GM23248 (cell line): ENCODE data around the gene AGFG2. TPM values are rescaled to one million over a fixed set of nuclear protein-coding genes. Genes with fewer than 3 reads are reported as not detected.

Source experiments
- DNase-seq: peaks from one replicate; pipeline ENCODE4 v3.0.0-alpha.2; 2015
- H2AFZ ChIP-seq: fragments of 200-600 bp; sonication (generic); 2 replicates; pipeline ENCODE4 v1.6.1; 2016; ENCODE audit warnings: antibody characterized with exemption
- H3F3A ChIP-seq: fragments of 200-600 bp; sonication (generic); 2 replicates; pipeline ENCODE4 v1.6.1; 2016; ENCODE audit warnings: mild to moderate bottlenecking, antibody characterized with exemption, mixed run types; ENCODE audit not compliant: insufficient read depth
- H3K27ac ChIP-seq: fragments of 200-600 bp; sonication (generic); 2 replicates; pipeline ENCODE4 v1.5.1; 2016; ENCODE audit warnings: mild to moderate bottlenecking
- H3K27me3 ChIP-seq: fragments of 200-600 bp; sonication (generic); replicated peaks from 2 replicates; pipeline ENCODE4 v1.6.1; 2016; ENCODE audit warnings: mild to moderate bottlenecking; ENCODE audit not compliant: insufficient read depth
- H3K36me3 ChIP-seq: fragments of 200-600 bp; sonication (generic); 2 replicates; pipeline ENCODE4 v1.6.1; 2016; ENCODE audit warnings: low read depth, mild to moderate bottlenecking
- H3K4me1 ChIP-seq: fragments of 200-600 bp; sonication (generic); 2 replicates; pipeline ENCODE4 v1.6.1; 2016; ENCODE audit warnings: mild to moderate bottlenecking; ENCODE audit not compliant: insufficient read depth
- H3K4me2 ChIP-seq: fragments of 200-600 bp; sonication (generic); one replicate; pipeline ENCODE4 v1.6.1; 2016; ENCODE audit warnings: mild to moderate bottlenecking; ENCODE audit not compliant: unreplicated experiment
- H3K4me3 ChIP-seq: fragments of 200-600 bp; sonication (generic); 2 replicates; pipeline ENCODE4 v1.5.1; 2016; ENCODE audit warnings: mild to moderate bottlenecking
- H3K79me2 ChIP-seq: fragments of 200-600 bp; sonication (generic); 2 replicates; pipeline ENCODE4 v1.6.1; 2016; ENCODE audit warnings: mild to moderate bottlenecking; ENCODE audit not compliant: insufficient read depth
- H3K9ac ChIP-seq: fragments of 200-600 bp; sonication (generic); 2 replicates; pipeline ENCODE4 v1.6.1; 2016; ENCODE audit warnings: mild to moderate bottlenecking
- H3K9me2 ChIP-seq: fragments of 200-600 bp; sonication (generic); 2 replicates; pipeline ENCODE4 v1.6.1; 2016; ENCODE audit warnings: mixed run types, mild to moderate bottlenecking, moderate library complexity; ENCODE audit not compliant: insufficient read depth
- H3K9me3 ChIP-seq: fragments of 200-600 bp; sonication (generic); one replicate; pipeline ENCODE4 v1.6.1; 2017; ENCODE audit warnings: low read depth
- H4K20me1 ChIP-seq: fragments of 200-600 bp; sonication (generic); 2 replicates; pipeline ENCODE4 v1.6.0; 2016; ENCODE audit not compliant: insufficient read depth
- EZH2 ChIP-seq: fragments of 200-600 bp; sonication (generic); IDR thresholded peaks from 2 replicates; pipeline ENCODE4 v1.6.1; 2018; ENCODE audit warnings: antibody characterized with exemption, mild to moderate bottlenecking; ENCODE audit not compliant: insufficient read depth, poor library complexity, severe bottlenecking
- EZH2phosphoT487 ChIP-seq: fragments of 200-600 bp; sonication (generic); IDR thresholded peaks from 2 replicates; pipeline ENCODE4 v1.6.1; 2018; ENCODE audit warnings: antibody characterized with exemption, moderate library complexity, mild to moderate bottlenecking, low read depth; ENCODE audit not compliant: insufficient read depth
- WGBS, 2 experiments: methylation state at CpG; one replicate each; pipeline ENCODE4 v1.1.6; 2015 to 2017; ENCODE audit warnings: low lambda C conversion rate in 2 of 2, low coverage in 1 of 2; ENCODE audit errors: missing lambda C conversion rate in 2 of 2; 5-methylcytosine and 5-hydroxymethylcytosine counted together
- in situ Hi-C: fragments of 300-500 bp; cut with MboI; formaldehyde crosslinking; loops from 2 replicates; pipeline ENCODE4 v1.15.0; 2020
- polyA plus RNA-seq: library from polyadenylated mRNA; unstranded; fragments of >200 nt; fragmentation: Nextera tagmentation; extraction: Ambion mirVana; gene quantifications from 2 replicates; pipeline ENCODE4 v1.2.1, GENCODE V29; 2016
- total RNA-seq: library from RNA; depleted of rRNA; stranded (reverse); fragments of >200 nt; shearing (Covaris generic); gene quantifications from 2 replicates; pipeline ENCODE4 v1.2.3, GENCODE V29; 2014

AGFG2 gene
- total and polyA plus RNA-seq, 2 experiments from 2014 or later, result 4.8 to 6.5 TPM

DNA sequence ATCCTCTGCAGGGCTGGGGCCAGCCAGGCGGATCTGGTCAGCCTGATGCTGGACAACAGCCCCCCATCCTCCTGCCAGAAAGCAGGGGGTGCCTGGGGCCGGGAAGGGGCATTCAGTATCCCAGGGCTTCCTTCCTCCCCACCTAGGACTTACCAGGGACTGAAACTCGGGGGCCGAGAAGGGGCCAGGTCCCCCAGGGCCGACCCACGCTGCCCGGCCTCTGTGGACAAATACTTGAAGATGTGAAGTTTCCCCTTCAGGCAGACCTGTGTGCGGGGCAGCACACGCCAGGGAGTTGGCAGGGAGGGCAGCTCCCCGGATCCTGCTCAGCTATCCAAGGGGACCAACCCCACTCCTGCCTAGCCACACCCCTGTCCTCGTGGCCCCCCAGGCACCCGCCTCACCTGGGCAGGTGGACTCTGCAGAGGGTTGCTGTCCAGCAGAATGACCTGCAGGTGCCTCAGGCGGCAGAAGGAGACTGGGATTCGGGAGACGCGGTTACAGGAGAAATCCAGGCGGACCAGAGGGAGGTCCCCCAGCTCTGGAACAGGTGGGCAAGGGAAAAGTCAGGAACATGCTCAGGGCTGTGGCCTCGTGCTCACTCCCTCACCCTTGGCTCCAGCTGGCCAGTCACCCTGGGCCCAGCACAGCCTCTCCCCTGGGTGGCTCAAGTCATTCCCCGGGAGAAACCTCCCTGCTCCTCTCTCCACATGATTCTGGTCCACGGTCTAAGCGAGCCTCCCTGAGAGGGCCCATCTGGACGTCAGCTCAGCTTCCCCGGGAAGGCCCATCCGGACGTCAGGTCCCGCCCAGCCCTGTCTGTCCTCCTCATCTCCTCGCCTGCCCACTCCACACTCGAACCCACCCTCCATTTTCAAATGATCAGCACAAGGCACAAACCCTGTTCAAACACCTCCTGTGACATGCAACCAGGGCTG, 39.5 kb downstream of the AGFG2 start:
- Histone ChIP-seq H2AFZ (no peak overlapping the region), H3K4me1 (no peaks in the 10 kb centered on the region), H3K79me2 (0 out of 2 replicates have a peak, but pooled peaks cover 5% of the 10 kb centered on the region), H3K36me3 (peaks cover 3% of the 10 kb centered on the region; the same call in 1 of the 2 replicates), H3K4me2 (no peak overlapping the region), H3K9ac (no peak overlapping the region), H3K27me3 (no peaks in the 10 kb centered on the region), H3K9me3 (no peaks in the 10 kb centered on the region), H3F3A (no peaks in the 10 kb centered on the region), H3K4me3 (no peak overlapping the region), H4K20me1 (no peaks in the 10 kb centered on the region; the same call in 1 of the 2 replicates), H3K9me2 (no peaks in the 10 kb centered on the region), H3K27ac (no peak overlapping the region)
- in situ Hi-C loops, result no loop called here
- TF ChIP-seq EZH2, result no peak
- no peak for TF ChIP-seq EZH2phosphoT487
- no peak for DNase-seq
- WGBS, 2 experiments, result 93 to 95% methylated on average over 24 to 28 of the region's 28 CpGs

DNA sequence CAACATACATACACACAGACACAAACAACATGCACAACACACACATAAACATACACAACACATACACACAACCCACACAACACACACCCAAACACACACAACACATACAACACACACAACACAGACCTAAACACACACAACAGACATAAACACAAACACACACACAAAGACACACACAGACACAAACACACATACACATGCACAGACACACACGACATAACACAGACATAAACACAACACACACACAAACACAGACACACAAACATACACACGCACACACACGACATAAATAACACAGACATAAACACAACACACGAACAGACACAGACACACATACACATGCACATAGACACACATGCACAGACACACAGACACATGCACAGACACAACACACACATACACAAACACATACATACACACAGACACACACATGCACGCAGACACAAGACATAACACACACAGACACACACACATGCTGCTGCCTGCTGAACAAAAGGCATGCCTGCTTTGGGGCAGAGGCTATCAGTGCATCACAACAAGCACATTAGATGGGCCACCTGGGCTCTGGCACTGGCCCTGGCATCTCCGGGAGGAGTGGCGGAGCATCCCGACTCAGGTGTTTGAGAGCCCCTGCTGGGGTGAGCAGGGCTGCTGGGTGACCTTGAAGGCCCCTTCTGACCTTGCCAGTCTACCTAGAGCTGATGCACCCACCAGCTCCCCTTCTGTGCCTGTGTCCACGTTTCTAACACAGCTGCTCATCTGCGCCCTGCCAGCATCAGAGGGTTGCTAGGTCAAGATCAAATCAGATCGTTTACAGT, 41.7 kb downstream of the AGFG2 start:
- Histone ChIP-seq H4K20me1 (no peaks in the 10 kb centered on the region; the same call in 1 of the 2 replicates), H3K4me2 (no peak overlapping the region), H3K27me3 (no peaks in the 10 kb centered on the region), H3K79me2 (peaks cover 19% of the 10 kb centered on the region), H3K27ac (no peak overlapping the region), H3K9ac (no peak overlapping the region), H3K4me3 (no peak overlapping the region), H3F3A (no peaks in the 10 kb centered on the region), H3K9me2 (no peaks in the 10 kb centered on the region), H3K4me1 (0 out of 2 replicates have a peak, but pooled peaks cover 5% of the 10 kb centered on the region), H3K36me3 (peaks cover 3% of the 10 kb centered on the region; the same call in 1 of the 2 replicates), H3K9me3 (no peaks in the 10 kb centered on the region), H2AFZ (no peak overlapping the region)
- no peak for DNase-seq
- 91% methylated on average over 10 to 11 of the region's 11 CpGs for WGBS, 2 experiments
- TF ChIP-seq EZH2, result no peak
- TF ChIP-seq EZH2phosphoT487, result no peak
- in situ Hi-C loops, result no loop called here

DNA sequence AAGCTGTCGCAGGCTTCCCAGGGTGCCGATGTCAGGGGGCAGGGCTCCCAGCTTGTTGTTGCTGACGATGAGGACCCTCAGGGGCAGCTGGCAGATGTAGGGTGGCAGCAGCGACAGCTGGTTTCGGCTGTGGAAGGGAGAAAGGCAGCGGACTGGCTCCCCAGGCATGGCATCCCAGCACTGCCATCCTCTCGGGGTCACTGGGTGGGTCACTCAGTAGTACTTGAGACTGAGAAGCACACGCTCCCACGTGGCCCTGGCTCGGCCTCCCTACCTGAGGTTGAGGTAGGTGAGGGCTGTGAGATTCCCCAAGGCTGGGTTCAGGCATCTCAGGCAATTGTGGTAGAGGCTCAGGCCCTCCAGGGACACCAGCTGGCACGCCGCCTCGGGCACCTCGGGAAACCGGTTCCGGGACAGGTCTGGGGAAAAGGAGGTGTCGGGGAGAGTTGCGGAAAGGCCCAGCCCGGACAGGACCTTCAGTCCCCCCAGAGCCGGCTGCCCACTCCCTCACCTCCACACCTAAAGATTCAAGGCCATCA, 43.1 kb downstream of the AGFG2 start:
- 0 out of 2 replicates have a peak, but pooled peaks cover 3% of the 10 kb centered on the region for H3K36me3 ChIP-seq
- WGBS, 2 experiments, result 98 to 99% methylated on average over 15 to 20 of the region's 20 CpGs
- H3K9me3 ChIP-seq, result no peaks in the 10 kb centered on the region
- H3F3A ChIP-seq, result no peaks in the 10 kb centered on the region
- in situ Hi-C loops, result no loop called here
- DNase-seq, result no peak
- no peaks in the 10 kb centered on the region; the same call in 1 of the 2 replicates for H4K20me1 ChIP-seq
- peaks cover 20% of the 10 kb centered on the region for H3K79me2 ChIP-seq
- no peak overlapping the region for H3K27ac ChIP-seq
- no peak overlapping the region for H3K4me3 ChIP-seq
- TF ChIP-seq EZH2phosphoT487, result no peak
- TF ChIP-seq EZH2, result no peak
- H3K4me1 ChIP-seq, result 0 out of 2 replicates have a peak, but pooled peaks cover 5% of the 10 kb centered on the region
- no peak overlapping the region for H3K9ac ChIP-seq
- H3K9me2 ChIP-seq, result no peaks in the 10 kb centered on the region
- no peak overlapping the region for H2AFZ ChIP-seq
- H3K27me3 ChIP-seq, result no peaks in the 10 kb centered on the region
- H3K4me2 ChIP-seq, result no peak overlapping the region

DNA sequence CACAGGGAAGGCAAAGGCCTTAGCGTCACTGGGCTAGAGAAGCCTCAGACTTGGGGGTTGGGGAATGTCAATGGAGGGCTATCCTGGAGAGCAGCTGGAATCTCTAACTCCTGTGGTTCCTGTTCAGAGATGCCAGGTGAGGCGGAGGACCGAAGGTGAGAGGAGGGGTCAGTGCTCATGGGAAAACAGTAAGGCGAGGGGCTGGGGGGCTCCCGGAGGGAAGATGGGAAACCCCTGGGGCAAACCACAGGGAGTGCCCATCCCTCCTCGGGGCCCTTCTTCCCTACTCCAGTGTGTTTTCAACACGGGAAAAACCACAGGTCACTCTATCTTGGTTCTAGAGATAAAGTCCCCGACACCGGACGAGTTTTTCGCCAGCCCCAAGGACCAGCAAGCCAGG, 43.6 kb downstream of the AGFG2 start:
- DNase-seq, result no peak
- in situ Hi-C loops, result no loop called here
- peaks cover 20% of the 10 kb centered on the region for H3K79me2 ChIP-seq
- H3K4me1 ChIP-seq, result 0 out of 2 replicates have a peak, but pooled peaks cover 5% of the 10 kb centered on the region
- H3K27ac ChIP-seq, result no peak overlapping the region
- no peaks in the 10 kb centered on the region for H3K9me2 ChIP-seq
- H3K9me3 ChIP-seq, result no peaks in the 10 kb centered on the region
- H4K20me1 ChIP-seq, result no peaks in the 10 kb centered on the region; the same call in 1 of the 2 replicates
- no peak overlapping the region for H3K4me3 ChIP-seq
- WGBS, 2 experiments, result 80% methylated on average over 11 of the region's 11 CpGs
- H3K36me3 ChIP-seq, result 0 out of 2 replicates have a peak, but pooled peaks cover 3% of the 10 kb centered on the region
- H3K9ac ChIP-seq, result no peak overlapping the region
- H3K27me3 ChIP-seq, result no peaks in the 10 kb centered on the region
- no peaks in the 10 kb centered on the region for H3F3A ChIP-seq
- no peak overlapping the region for H3K4me2 ChIP-seq
- H2AFZ ChIP-seq, result no peak overlapping the region
- no peak for TF ChIP-seq EZH2
- TF ChIP-seq EZH2phosphoT487, result no peak
